Body of pancreas (tissue), 4 donors: ENCODE data around the gene RAP1A. TPM values are rescaled to one million over a fixed set of nuclear protein-coding genes. Genes with fewer than 3 reads are reported as not detected.

Source experiments
- ATAC-seq: fragments of 150-250 bp; one replicate; pipeline ENCODE4 v1.9.1; 2016
- DNase-seq, 4 donors: peaks; one replicate each; pipeline ENCODE4 v3.0.0-alpha.2; 2019
- H3K27ac ChIP-seq, 4 donors: fragments of 200-600 bp; sonication (generic); 1 replicate in 3 of 4; 2 replicates in 1 of 4; pipeline versions ENCODE4 v1.5.1 to v1.6.1; 2016 to 2019; ENCODE audit warnings: mild to moderate bottlenecking in 1 of 4, mixed read lengths in 1 of 4, moderate library complexity in 1 of 4
- H3K27me3 ChIP-seq, 2 donors: fragments of 200-600 bp; sonication (generic); one replicate each; pipeline ENCODE4 v1.6.0; 2016; ENCODE audit warnings: mild to moderate bottlenecking in 1 of 2
- H3K36me3 ChIP-seq, 2 donors: fragments of 200-600 bp; sonication (generic); replicated peaks in 1 of 2; 2 replicates each; pipeline ENCODE4 v1.5.1; 2016; ENCODE audit warnings: low read depth in 2 of 2; ENCODE audit not compliant: insufficient read depth in 1 of 2
- H3K4me1 ChIP-seq: fragments of 200-600 bp; sonication (generic); one replicate; pipeline ENCODE4 v1.6.0; 2016
- H3K4me3 ChIP-seq, 2 donors: fragments of 200-600 bp; sonication (generic); 1 replicate in 1 of 2; 2 replicates in 1 of 2; pipeline ENCODE4 v1.5.1; 2016 to 2019
- H3K9me3 ChIP-seq, 3 donors: fragments of 200-600 bp; sonication (generic); 1 replicate in 2 of 3; 2 replicates in 1 of 3; pipeline ENCODE4 v1.5.1; 2016
- POLR2A ChIP-seq, 3 donors: fragments of 450-650 bp; IDR thresholded peaks; one replicate each; pipeline ENCODE4 v1.6.1; 2016; ENCODE audit warnings: antibody characterized with exemption in 3 of 3, mild to moderate bottlenecking in 2 of 3
- WGBS, 2 donors: methylation state at CpG; one replicate each; pipeline ENCODE4 v1.1.5; 2017; 5-methylcytosine and 5-hydroxymethylcytosine counted together
- intact Hi-C: fragments of 100-400 bp; cut with DNase I; formaldehyde crosslinking; loops from one replicate; pipeline ENCODE4 v1.15.1; 2023
- total RNA-seq, 2 donors: library from RNA; depleted of rRNA; stranded (reverse); fragments of >200 nt; gene quantifications; one replicate each; pipeline ENCODE4 v1.1.0, GENCODE V29; 2016
- TF ChIP-seq, protein P1 (sequence below), 7 experiments: fragments of 450-650 bp in 4 of 7; fragments of 200-600 bp in 3 of 7; sonication (generic) in 3 of 7; IDR thresholded peaks; one replicate each; pipeline ENCODE4 v1.5.1; 2016 to 2019; ENCODE audit warnings: antibody characterized with exemption in 7 of 7

Gene RAP1A
- total RNA-seq, 2 donors from 2014 or later: 16.2 to 16.6 TPM

DNA sequence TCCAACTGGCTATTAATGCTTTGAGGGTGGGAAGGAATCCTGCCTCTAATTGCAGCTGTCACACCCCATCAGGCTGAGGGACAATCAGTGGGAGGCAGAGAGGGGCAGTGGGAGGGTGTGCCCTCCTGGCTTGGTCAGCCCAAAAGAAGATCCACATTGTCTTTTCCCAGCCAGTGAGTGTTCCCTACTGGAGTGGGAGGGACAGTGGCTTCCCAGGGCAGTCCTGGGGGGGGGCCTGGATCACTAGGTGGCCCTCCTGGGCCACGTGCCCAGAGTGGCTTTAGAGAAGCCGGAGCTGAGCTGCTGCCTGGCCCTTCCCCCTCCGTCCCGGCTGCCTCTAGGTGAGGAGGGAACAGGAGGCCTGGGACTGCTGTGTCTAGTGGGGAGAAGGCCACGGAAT, 105.6 kb downstream of the RAP1A start:
- TF ChIP-seq, protein P1, sequence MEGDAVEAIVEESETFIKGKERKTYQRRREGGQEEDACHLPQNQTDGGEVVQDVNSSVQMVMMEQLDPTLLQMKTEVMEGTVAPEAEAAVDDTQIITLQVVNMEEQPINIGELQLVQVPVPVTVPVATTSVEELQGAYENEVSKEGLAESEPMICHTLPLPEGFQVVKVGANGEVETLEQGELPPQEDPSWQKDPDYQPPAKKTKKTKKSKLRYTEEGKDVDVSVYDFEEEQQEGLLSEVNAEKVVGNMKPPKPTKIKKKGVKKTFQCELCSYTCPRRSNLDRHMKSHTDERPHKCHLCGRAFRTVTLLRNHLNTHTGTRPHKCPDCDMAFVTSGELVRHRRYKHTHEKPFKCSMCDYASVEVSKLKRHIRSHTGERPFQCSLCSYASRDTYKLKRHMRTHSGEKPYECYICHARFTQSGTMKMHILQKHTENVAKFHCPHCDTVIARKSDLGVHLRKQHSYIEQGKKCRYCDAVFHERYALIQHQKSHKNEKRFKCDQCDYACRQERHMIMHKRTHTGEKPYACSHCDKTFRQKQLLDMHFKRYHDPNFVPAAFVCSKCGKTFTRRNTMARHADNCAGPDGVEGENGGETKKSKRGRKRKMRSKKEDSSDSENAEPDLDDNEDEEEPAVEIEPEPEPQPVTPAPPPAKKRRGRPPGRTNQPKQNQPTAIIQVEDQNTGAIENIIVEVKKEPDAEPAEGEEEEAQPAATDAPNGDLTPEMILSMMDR (IDR thresholded peaks at IDR 0.05): no peak
- no peak for TF ChIP-seq POLR2A (IDR thresholded peaks at IDR 0.05)
- H3K9me3 ChIP-seq: no peaks in the 10 kb centered on the region
- ATAC-seq (no peak), DNase-seq (peak in 1 of 4 donors; percentile 27)
- H3K36me3 ChIP-seq: no peaks in the 10 kb centered on the region
- H3K4me3 ChIP-seq: no peak overlapping the region
- no peaks in the 10 kb centered on the region for H3K4me1 ChIP-seq
- WGBS, 2 donors: 29 to 67% methylated on average over 1 to 5 of the region's 5 CpGs
- H3K27ac ChIP-seq: no peak overlapping the region
- no peaks in the 10 kb centered on the region for H3K27me3 ChIP-seq
- intact Hi-C loops: no loop called here

DNA sequence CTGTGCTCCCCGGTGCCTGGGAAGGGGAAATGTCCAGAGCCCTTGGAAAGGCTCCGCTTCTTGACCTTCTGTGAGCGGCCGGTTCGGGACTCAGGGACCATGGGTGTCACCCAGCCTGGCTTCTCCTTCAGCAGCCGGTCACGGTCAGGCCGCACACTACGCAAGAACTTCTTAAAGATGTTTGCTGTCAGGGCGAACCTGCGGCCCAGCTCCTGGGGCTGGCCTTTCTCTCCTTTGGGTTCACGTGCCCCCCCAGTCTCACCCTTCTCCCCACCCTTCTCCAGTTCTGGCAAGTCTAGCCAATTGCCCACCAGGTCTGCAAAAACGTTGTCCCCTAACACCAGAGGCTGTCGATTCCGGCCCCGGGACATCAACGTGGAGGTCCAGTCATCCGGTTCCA, 107.5 kb downstream of the RAP1A start:
- no peak for DNase-seq
- no peak for ATAC-seq
- Histone ChIP-seq H3K27me3 (no peaks in the 10 kb centered on the region), H3K4me1 (no peaks in the 10 kb centered on the region), H3K27ac (no peak overlapping the region), H3K36me3 (no peaks in the 10 kb centered on the region), H3K9me3 (no peaks in the 10 kb centered on the region), H3K4me3 (no peak overlapping the region)
- WGBS, 2 donors: 88 to 91% methylated on average over 18 of the region's 18 CpGs
- no peak for TF ChIP-seq POLR2A (IDR thresholded peaks at IDR 0.05)
- TF ChIP-seq, protein P1 (IDR thresholded peaks at IDR 0.05): no peak
- intact Hi-C loops: no loop called here

DNA sequence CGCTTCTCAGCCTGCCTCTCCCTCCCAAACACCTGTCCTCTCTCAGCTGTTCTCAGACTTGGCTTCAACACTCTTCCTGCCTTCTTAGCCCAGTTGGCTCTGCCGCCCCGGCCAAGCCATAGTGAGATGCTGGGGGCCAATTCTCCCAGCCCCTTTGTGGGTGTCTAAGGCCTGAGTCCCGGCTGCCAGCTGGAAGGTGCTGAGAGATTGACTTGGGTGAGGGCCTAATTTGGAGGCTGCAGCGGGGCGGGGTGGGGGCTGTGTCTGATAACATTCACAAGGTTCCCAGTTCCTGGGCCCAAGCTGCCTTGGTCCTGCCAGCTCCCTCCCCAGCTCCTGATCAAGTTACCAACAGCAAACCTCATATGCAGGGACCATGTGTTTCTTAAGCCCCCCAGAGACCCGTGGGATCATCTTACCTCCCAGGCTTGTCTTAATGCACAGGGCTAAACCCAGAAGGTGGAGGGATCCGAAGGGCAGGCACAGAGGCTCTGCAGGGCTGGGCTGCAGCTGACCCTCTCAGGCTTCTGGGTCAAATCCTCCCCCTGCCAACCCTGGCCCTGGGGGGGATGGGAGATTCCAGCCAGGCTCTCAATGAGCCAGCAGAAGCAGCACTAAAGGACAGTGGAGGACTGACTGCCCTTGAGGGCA, 109.8 kb downstream of the RAP1A start:
- WGBS, 2 donors: 62 to 78% methylated on average over 5 to 8 of the region's 8 CpGs
- Histone ChIP-seq H3K27ac (no peak overlapping the region), H3K9me3 (no peaks in the 10 kb centered on the region), H3K27me3 (no peaks in the 10 kb centered on the region), H3K4me1 (no peaks in the 10 kb centered on the region), H3K4me3 (no peak overlapping the region), H3K36me3 (no peaks in the 10 kb centered on the region)
- ATAC-seq: no peak
- TF ChIP-seq, protein P1 (IDR thresholded peaks at IDR 0.05): no peak
- TF ChIP-seq POLR2A (IDR thresholded peaks at IDR 0.05): no peak
- no peak for DNase-seq
- intact Hi-C loops: no loop called here

DNA sequence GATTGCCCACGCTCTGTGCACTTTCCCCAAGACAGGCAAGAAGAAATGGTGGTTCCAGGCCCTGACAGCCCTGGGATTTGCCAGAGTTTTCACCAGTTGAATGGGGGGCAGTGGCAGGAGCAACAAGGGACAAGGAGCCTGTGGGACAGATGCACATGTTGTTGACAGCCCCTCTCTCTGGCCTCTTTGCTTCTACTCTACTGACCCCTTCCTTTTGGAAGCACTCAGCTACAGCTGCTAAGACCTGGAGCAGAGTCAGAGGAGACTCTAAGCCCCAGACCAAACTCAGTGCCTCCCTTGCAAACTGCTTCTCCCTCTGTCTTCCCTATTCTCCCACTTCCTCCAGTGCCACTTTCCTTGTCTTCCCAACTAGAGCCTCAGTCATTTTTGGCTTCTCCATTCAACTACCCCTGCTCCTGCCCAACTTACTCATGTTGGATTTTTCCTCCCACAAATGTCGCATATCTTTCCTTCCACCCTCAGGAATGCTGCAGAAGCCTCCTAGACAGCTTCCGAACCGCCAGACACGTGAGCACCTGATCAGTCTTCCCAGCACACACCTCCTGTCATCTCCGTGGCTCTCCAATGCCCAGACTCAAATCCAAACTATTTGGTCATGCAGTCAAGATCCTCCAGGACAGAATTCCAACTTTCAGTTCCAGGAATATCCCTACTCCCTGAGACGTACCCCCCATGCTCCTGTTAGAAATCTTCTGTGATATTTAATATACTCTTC, 110.5 kb downstream of the RAP1A start:
- ATAC-seq: no peak
- no peaks in the 10 kb centered on the region for H3K4me1 ChIP-seq
- H3K36me3 ChIP-seq: no peaks in the 10 kb centered on the region
- no peaks in the 10 kb centered on the region for H3K27me3 ChIP-seq
- intact Hi-C loops: no loop called here
- DNase-seq: no peak
- WGBS, 2 donors: 86 to 89% methylated on average over 7 of the region's 7 CpGs
- TF ChIP-seq POLR2A (IDR thresholded peaks at IDR 0.05): no peak
- TF ChIP-seq, protein P1 (IDR thresholded peaks at IDR 0.05): no peak
- no peak overlapping the region for H3K4me3 ChIP-seq
- no peaks in the 10 kb centered on the region for H3K9me3 ChIP-seq
- H3K27ac ChIP-seq: no peak overlapping the region
